ENCODE data around the gene IBTK.
"Not testable (repeated sequence)": the region's sequence is repeated elsewhere in the genome, so short reads cannot be mapped to it uniquely, and the experiment has no call there.

IBTK gene

DNA sequence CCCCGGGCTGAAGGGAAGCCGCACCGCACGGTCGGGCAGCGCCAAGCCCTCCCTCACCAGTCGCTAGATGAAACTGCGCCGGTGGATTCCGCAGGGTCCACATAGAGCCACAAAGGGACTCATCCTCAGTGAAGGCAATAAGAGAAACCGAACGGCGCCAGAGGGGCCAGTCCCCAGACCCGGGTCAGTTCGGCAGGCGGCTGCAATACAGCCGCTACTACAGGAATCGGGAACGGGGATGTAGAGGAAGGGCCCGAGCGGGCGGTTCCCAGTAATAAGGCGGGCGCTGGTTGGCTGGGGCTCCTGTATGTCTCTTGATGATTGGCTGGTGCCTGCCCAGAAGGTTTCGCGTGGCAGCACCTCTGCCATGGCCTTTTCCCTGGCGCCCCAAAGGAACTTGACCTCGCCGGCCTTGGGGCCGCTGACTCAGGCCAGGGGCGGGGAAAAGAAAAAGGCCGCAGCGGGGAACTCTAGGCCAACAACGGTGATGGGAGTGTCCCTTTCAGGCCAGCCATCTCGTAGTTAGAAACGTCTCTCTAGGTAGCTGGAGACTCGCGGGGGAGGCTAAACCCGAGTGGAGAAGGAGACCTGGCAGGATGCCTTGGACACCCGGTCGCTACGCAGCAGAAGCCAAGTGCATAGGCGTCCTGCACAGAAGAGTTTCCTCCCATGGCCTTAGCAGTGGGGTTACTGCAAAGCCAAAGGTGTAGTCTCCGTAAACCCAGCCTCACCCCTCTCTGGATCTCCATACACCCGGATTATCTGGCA lies at the start of gene IBTK:
IBTK (minus strand) TSS at position 240 of the 768 bp plus-strand sequence. CDS start 7,258 bp downstream, outside the sequence.
- DNase-seq (ENCODE audit: low read depth in 3 of 3) = peak; percentile 83 to 88 (median 87)

- no peak for DNase-seq (ENCODE audit: low read depth in 3 of 3)
Observed at GRCh38 chr6:82283771-82284410, 36.3 kb upstream of the IBTK start.

- DNase-seq (ENCODE audit: low read depth in 3 of 3) = not testable (repeated sequence)
Observed at GRCh38 chr6:82281550-82281949, 34.0 kb upstream of the IBTK start.

DNA sequence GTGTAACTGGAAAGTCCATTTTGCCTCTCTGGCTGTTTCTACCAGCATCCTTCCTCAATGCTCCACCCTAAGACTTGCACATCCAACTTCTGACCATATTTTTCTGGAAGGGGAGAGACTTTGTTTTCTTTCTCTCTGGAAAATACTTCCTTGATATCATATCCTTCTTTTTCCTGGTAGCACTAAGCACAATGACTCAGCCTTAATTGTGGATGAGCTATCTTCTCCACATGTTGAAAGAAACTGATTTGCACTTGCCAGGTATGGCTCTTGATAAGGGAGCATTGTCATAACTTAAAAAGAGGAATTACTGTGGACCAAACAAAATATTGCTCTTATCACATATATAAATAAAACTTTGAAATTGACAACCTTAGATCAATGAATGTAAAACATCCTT lies 30.1 kb upstream of the IBTK start:
- no peak for DNase-seq (ENCODE audit: low read depth in 3 of 3)

GRCh38 chr6:82275686-82276085 lies 28.1 kb upstream of the IBTK start:
- no peak for DNase-seq (ENCODE audit: low read depth in 3 of 3)

GRCh38 chr6:82273295-82273694 lies 25.8 kb upstream of the IBTK start:
- no peak for DNase-seq (ENCODE audit: low read depth in 3 of 3)

GRCh38 chr6:82270881-82271635 lies 23.5 kb upstream of the IBTK start:
- no peak for DNase-seq (ENCODE audit: low read depth in 3 of 3)

- no peak for DNase-seq (ENCODE audit: low read depth in 3 of 3)
Observed at GRCh38 chr6:82268301-82268846, 20.8 kb upstream of the IBTK start.

DNA sequence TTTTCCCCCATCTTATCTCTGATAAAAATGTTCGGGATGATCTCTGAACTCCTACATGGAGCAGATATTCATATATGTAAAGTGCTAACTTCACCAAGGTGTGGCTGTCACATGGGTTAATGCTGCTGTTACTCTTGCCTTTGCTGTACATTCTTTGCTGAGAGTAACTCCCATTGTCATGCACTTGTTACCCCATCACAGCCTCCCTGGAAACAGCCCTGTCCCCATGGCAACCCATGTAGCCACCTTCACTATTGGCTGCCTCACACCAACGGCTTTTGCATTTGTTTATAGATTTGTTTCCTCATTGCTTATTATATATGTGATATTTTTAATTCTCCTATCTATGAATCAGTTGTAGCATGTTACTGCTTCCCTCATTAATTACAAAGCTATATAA lies 17.3 kb upstream of the IBTK start:
- DNase-seq (ENCODE audit: low read depth in 3 of 3) = no peak

- DNase-seq (ENCODE audit: low read depth in 3 of 3) = no peak
Observed at GRCh38 chr6:82264321-82264720, 16.8 kb upstream of the IBTK start.

GRCh38 chr6:82263916-82264315 lies 16.4 kb upstream of the IBTK start:
- no peak for DNase-seq (ENCODE audit: low read depth in 3 of 3)

- DNase-seq (ENCODE audit: low read depth in 3 of 3) = no peak
Observed at GRCh38 chr6:82260997-82261732, 13.6 kb upstream of the IBTK start.

DNA sequence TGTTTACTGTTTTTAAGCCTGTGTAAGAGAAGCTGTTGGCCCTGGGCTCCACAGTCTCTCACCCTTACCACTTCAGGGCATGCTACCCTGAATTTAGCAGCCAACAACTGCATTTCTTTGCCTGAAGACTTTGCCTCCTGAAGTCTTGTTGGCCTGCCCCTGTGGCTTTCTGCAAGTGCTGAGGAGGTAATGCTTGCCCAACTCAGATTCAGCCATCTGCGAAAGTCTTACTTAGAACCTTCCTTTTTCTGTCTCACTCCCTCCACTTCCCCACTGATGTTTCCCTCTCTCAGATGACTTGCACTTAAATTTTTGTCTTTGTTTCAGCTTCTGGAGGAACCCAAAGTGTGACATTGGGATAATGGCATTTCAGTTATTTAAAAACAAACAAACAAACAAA lies 11.8 kb upstream of the IBTK start:
- no peak for DNase-seq (ENCODE audit: low read depth in 3 of 3)

DNA sequence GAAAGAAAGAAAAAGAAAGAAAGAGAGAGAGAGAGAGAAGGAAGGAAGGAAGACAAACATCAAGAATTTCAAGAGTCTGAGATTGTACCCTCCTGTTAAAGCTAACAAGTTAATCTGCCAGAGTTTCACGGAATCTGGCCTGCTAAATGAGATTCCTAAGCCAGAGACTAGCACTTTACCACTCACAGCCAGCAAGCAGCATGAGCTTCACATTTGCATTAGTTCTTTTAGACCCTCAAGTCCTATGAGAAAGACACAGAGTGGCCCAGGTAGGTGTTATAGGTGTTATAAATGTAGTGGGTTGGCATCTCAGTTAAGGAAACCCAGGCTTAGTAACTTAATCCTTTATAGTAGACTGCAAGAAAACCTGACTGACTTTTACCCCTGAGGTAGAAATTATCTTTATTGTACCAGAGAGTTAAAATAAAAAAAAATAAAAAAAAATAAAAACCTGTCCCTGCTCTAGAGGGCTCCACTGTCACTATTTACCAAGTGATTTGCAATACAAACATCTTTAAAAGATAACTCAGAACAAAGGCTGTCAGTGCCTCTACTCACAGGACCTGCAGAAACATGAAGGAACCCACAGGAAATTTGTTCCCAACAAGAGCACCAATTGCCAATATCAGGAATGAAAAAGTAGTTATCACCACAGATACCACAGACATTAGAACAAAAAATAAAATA lies 9.7 kb upstream of the IBTK start:
- DNase-seq (ENCODE audit: low read depth in 3 of 3) = no peak

DNA sequence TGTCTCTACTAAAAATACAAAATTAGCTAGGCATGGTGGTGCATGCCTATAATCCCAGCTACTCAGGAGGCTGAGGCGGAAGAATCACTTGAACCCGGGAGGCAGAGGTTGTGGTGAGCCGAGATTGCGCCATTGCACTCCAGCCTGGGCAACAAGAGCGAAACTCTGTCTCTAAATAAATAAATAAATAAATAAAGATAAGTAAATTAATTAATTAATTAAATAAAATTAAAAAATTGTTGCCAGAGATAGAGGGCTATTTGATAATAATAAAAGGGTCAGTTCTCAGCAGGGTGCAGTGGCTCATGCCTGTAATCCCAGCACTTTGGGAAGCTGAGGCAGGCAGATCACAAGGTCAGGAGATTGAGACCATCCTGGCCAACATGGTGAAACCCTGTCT lies 7.2 kb upstream of the IBTK start:
- DNase-seq (ENCODE audit: low read depth in 3 of 3) = not testable (repeated sequence)

DNA sequence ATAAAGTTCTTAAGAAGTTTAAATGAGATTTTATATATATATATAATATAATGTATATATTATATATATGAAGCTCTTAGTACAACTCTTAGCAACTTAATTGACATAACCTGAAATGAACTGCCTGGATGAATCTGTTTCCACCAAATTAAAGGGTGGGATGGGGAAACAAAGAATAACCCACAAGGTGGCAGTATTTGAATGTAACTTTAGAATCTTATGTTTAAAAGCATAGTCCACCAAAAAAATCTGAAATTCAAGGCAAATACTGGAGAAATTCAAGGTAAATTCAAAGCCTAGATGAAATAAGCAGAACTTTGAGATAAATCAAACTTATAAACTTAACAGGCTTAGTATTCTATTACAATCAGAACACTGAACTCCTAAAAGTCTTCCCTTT lies 4.4 kb upstream of the IBTK start:
- no peak for DNase-seq (ENCODE audit: low read depth in 3 of 3)

DNA sequence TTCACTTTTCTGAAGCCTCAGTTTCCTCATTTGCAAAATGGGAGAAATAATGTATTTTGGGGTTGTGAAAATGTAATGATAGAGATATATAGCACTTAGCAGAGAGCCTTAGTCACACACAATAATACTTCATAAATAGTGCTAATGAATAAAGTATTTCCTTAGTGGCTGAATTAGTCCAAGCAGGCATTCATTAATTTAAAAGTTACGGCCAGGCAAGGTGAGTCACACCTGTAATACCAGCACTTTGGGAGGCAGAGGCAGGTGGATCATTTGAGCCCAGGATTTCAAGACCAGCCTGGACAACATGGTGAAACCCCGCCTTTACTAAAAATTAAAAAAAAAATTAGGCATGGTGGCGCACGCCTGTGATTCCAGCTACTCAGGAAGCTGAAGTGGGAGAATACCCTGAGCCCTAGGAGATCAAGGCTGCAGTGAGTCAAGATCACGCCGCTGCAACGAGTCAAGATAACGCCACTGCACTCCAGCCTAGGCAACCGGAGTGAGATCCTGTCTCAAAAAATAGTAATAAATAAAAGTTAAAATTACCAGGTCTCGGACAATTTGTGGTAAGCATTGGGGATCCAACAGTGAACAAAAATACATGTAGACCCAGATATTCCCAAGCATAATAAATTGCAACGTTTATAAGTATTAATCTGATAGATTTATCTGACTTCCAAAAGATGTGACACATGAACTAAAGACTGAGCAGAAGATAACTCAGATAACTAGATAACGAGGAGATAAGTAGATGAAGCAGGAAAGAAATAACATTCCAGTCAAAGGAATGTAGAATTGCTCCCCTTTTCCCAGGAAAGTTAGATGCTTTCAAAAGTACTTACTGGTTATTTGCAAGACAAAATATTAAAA lies 2.1 kb upstream of the IBTK start:
- DNase-seq (ENCODE audit: low read depth in 3 of 3) = no peak

DNA sequence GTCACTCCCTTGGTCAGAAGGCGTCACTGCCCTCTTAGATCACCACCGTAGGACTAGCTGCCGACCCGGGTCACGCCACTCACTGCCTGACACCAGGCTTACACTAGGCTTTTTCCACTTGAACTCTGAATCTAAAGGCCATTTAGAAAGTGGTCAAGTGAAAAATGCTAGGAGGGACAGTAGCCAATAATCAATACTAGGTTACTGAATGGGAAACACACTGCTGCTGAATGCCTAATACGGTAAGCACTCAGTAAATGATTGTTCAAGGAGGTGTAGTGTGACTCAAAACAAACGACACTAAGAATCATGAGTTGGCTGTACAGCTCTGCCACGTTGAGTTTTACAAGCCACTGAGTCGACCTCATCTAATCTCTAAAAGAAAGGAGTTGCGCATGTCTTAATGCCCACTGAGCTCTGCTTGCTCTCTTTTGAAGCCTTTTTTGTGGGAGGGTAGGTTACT lies 760 bp upstream of the IBTK start:
- DNase-seq (ENCODE audit: low read depth in 3 of 3) = no peak

- peak in 1 of 3 experiments; percentile 16 for DNase-seq (ENCODE audit: low read depth in 3 of 3)
Observed at GRCh38 chr6:82246802-82247504, 591 bp downstream of the IBTK start.
